Spleen (tissue), 11 donors: ENCODE data around the gene CNOT3. TPM values are rescaled to one million over a fixed set of nuclear protein-coding genes. Genes with fewer than 3 reads are reported as not detected.

Experiments
- DNase-seq: peaks from one replicate; pipeline ENCODE4 v3.0.0-alpha.2; 2020
- H3K27ac ChIP-seq, 8 donors: fragments of 200-600 bp; sonication (generic) in 7 of 8; 1 replicate in 4 of 8; 2 replicates in 4 of 8; pipeline versions ENCODE4 v1.5.0 to v1.8.0; 2016 to 2021; ENCODE audit warnings: inconsistent platforms in 4 of 8, mild to moderate bottlenecking in 4 of 8, moderate library complexity in 1 of 8
- H3K27me3 ChIP-seq, 7 donors: fragments of 200-600 bp; sonication (generic) in 6 of 7; replicated peaks in 1 of 7; 1 replicate in 4 of 7; 2 replicates in 3 of 7; pipeline versions ENCODE4 v1.5.0 to v1.8.0; 2016 to 2021; ENCODE audit warnings: inconsistent platforms in 3 of 7, mild to moderate bottlenecking in 1 of 7
- H3K36me3 ChIP-seq, 6 donors: fragments of 200-600 bp; sonication (generic) in 5 of 6; 1 replicate in 4 of 6; 2 replicates in 2 of 6; pipeline versions ENCODE4 v1.5.0 to v1.8.0; 2016 to 2021; ENCODE audit warnings: inconsistent platforms in 2 of 6
- H3K4me1 ChIP-seq, 6 donors: fragments of 200-600 bp; sonication (generic) in 5 of 6; 1 replicate in 3 of 6; 2 replicates in 3 of 6; pipeline versions ENCODE4 v1.5.0 to v1.8.0; 2016 to 2021; ENCODE audit warnings: inconsistent platforms in 3 of 6
- H3K4me3 ChIP-seq, 8 donors: fragments of 200-600 bp; sonication (generic) in 7 of 8; 1 replicate in 4 of 8; 2 replicates in 4 of 8; pipeline versions ENCODE4 v1.5.0 to v1.8.0; 2016 to 2021; ENCODE audit warnings: inconsistent platforms in 4 of 8, mild to moderate bottlenecking in 4 of 8, moderate library complexity in 2 of 8
- H3K9me3 ChIP-seq, 8 donors: fragments of 200-600 bp; sonication (generic) in 7 of 8; 1 replicate in 4 of 8; 2 replicates in 4 of 8; pipeline versions ENCODE4 v1.5.0 to v1.8.0; 2016 to 2021; ENCODE audit warnings: inconsistent platforms in 4 of 8
- POLR2A ChIP-seq, 3 donors: fragments of 450-650 bp; IDR thresholded peaks; one replicate each; pipeline ENCODE4 v1.5.1; 2017; ENCODE audit warnings: antibody characterized with exemption in 3 of 3, mild to moderate bottlenecking in 1 of 3
- POLR2AphosphoS5 ChIP-seq, 3 donors: sonication (generic); formaldehyde crosslinking; IDR thresholded peaks; one replicate each; pipeline ENCODE4 v1.5.1; 2017; ENCODE audit warnings: antibody characterized with exemption in 3 of 3
- WGBS, 5 donors: extraction: QIAGEN DNeasy Blood & Tissue Kit in 3 of 5; methylation state at CpG; one replicate each; pipeline versions ENCODE4 v1.1.5 to v1.1.7; 2013 to 2018; 5-methylcytosine and 5-hydroxymethylcytosine counted together
- intact Hi-C: fragments of 100-400 bp; cut with DNase I; formaldehyde crosslinking; loops from one replicate; pipeline ENCODE4 v1.15.0; 2023; ENCODE audit warnings: low total_unique reads
- polyA plus RNA-seq, 3 donors: library from polyadenylated mRNA; stranded (reverse); fragments of 200-250 nt; gene quantifications; one replicate each; pipeline ENCODE4 v1.2.1, GENCODE V29; 2013
- total RNA-seq, 7 donors: library from RNA; depleted of rRNA in 3 of 7; stranded (reverse); fragments of >200 nt in 3 of 7; fragmentation: NEBNext Ultra II Directional in 4 of 7; extraction: Animal tissue kit (Norgen Biotek cat#: 25700) in 4 of 7; gene quantifications; one replicate each; pipeline versions ENCODE4 v1.1.0 to v1.2.1, GENCODE V29; 2016 to 2021
- TF ChIP-seq, protein P1 (sequence below), 11 experiments: fragments of 200-600 bp in 7 of 11; fragments of 450-650 bp in 4 of 11; sonication (generic) in 4 of 11; IDR thresholded peaks in 8 of 11; conservative IDR thresholded peaks in 3 of 11; 1 replicate in 7 of 11; 2 replicates in 4 of 11; pipeline versions ENCODE4 v1.4.0 to v1.8.0; 2016 to 2021; ENCODE audit warnings: antibody characterized with exemption in 11 of 11, inconsistent platforms in 4 of 11, mild to moderate bottlenecking in 1 of 11
- donor health status: healthy with polysubstance abuse.
- donor health status: DM: no; HTN: no; CAD: no; lungs with moderate emphysema.
- donor health status: DM: no; HTN: no; CAD: no.
- donor health status: Bipolar disorder and iron deficiency.
- donor health status: healthy.
- donor health status: DM: no; HTN: no; CAD: no.
- donor health status: DM: yes; HTN: yes; CAD: no.

CNOT3 gene
- total and polyA plus RNA-seq, 10 donors = 17.7 to 56.1 (median 42.8) TPM

DNA sequence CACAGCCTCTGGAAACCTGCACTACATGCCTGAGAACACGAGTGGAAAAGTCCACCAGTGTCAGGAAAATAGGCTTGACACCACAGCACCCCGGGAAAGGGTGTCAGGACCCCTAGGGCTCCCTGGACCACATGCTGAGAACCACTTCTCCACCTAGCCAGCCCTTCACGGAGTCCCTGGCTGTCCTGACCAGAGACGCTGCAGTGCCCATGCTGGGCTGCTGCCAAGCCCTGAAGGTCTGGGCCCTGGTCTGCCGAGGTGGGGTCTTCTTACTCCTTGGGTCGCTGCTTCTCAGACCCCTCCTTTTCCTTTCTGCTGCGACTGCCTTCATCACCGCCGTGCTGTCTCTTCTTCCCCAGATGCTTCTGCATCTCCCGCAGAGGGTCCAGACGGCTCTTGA, 18.9 kb downstream of the CNOT3 start:
- Histone ChIP-seq H3K9me3 (no peaks in the 10 kb centered on the region), H3K4me3 (no peak overlapping the region), H3K27ac (no peak overlapping the region), H3K36me3 (peaks cover 2 to 70% (median 67%) of the 10 kb centered on the region in 6 donors), H3K4me1 (peaks cover 17 to 80% (median 55%) of the 10 kb centered on the region in 6 donors), H3K27me3 (no peaks in the 10 kb centered on the region)
- WGBS, 5 donors = 86 to 93% (median 90%) methylated on average over 10 to 11 of the region's 11 CpGs
- TF ChIP-seq, protein P1, sequence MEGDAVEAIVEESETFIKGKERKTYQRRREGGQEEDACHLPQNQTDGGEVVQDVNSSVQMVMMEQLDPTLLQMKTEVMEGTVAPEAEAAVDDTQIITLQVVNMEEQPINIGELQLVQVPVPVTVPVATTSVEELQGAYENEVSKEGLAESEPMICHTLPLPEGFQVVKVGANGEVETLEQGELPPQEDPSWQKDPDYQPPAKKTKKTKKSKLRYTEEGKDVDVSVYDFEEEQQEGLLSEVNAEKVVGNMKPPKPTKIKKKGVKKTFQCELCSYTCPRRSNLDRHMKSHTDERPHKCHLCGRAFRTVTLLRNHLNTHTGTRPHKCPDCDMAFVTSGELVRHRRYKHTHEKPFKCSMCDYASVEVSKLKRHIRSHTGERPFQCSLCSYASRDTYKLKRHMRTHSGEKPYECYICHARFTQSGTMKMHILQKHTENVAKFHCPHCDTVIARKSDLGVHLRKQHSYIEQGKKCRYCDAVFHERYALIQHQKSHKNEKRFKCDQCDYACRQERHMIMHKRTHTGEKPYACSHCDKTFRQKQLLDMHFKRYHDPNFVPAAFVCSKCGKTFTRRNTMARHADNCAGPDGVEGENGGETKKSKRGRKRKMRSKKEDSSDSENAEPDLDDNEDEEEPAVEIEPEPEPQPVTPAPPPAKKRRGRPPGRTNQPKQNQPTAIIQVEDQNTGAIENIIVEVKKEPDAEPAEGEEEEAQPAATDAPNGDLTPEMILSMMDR (IDR thresholded peaks at IDR 0.05 in 8 of 11, conservative IDR thresholded peaks at IDR 0.05 in 3 of 11) = no peak
- TF ChIP-seq POLR2AphosphoS5 (IDR thresholded peaks at IDR 0.05) (peak in 2 of 3 donors; percentile 47 to 66), POLR2A (IDR thresholded peaks at IDR 0.05) (no peak)
- DNase-seq = no peak
- intact Hi-C loops = no loop called here

DNA sequence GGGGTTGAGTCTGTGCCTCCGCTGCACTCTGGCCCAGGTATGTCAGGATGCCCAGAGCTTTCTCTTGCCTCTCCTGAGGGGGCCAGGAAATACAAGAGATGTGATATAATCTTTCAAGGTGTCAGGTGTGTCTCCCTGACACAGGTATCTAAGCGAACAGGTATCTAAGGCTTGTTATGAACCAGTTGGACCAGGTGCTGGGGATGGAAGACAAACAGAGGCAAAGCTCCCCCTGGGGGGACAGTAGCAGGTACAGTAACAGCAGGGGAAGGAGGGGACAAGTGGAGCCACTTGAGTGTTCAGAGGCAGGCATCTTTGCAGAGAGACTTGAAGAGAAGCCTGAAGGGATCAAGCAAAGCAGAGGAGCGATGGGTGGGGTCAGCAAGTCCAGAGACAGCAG, 19.4 kb downstream of the CNOT3 start:
- WGBS, 5 donors = 90 to 100% (median 94%) methylated on average over 3 of the region's 3 CpGs
- no peaks in the 10 kb centered on the region for H3K9me3 ChIP-seq
- no peak for DNase-seq
- no peak overlapping the region for H3K27ac ChIP-seq
- H3K4me3 ChIP-seq = no peak overlapping the region
- H3K36me3 ChIP-seq = peaks cover 2 to 65% (median 63%) of the 10 kb centered on the region in 6 donors
- intact Hi-C loops = no loop called here
- TF ChIP-seq, protein P1 (IDR thresholded peaks at IDR 0.05 in 8 of 11, conservative IDR thresholded peaks at IDR 0.05 in 3 of 11) = no peak
- TF ChIP-seq POLR2AphosphoS5 (IDR thresholded peaks at IDR 0.05) (no peak), POLR2A (IDR thresholded peaks at IDR 0.05) (no peak)
- peaks cover 17 to 85% (median 60%) of the 10 kb centered on the region in 6 donors for H3K4me1 ChIP-seq
- no peaks in the 10 kb centered on the region for H3K27me3 ChIP-seq

GRCh38 chr19:54158812-54159351, 21.3 kb downstream of the CNOT3 start:
- Histone ChIP-seq H3K4me3 (peak overlapping the region; percentile 58 to 91 (median 72)), H3K4me1 (peaks cover 24 to 93% (median 75%) of the 10 kb centered on the region in 6 donors), H3K36me3 (peaks cover 0 to 46% (median 43%) of the 10 kb centered on the region in 6 donors), H3K27ac (peak overlapping the region; percentile 95 to 100 (median 98)), H3K9me3 (no peaks in the 10 kb centered on the region), H3K27me3 (peaks cover 0 to 5% (median 0%) of the 10 kb centered on the region in 7 donors)
- intact Hi-C loops = no loop called here
- DNase-seq = no peak
- WGBS, 5 donors = 8 to 13% (median 10%) methylated on average over 18 to 19 of the region's 19 CpGs
- no peak for TF ChIP-seq POLR2A (IDR thresholded peaks at IDR 0.05)
- TF ChIP-seq POLR2AphosphoS5 (IDR thresholded peaks at IDR 0.05) = no peak
- TF ChIP-seq, protein P1 (IDR thresholded peaks at IDR 0.05 in 8 of 11, conservative IDR thresholded peaks at IDR 0.05 in 3 of 11) = no peak

- Histone ChIP-seq H3K27ac (peak within 1 kb of the TSS; percentile 95 to 100 (median 98)), H3K27me3 (peaks cover 0 to 12% (median 3%) of the 10 kb centered on the region in 7 donors), H3K36me3 (peaks cover 0 to 39% (median 37%) of the 10 kb centered on the region in 6 donors), H3K4me1 (peaks cover 24 to 93% (median 76%) of the 10 kb centered on the region in 6 donors), H3K9me3 (no peaks in the 10 kb centered on the region), H3K4me3 (peak within 1 kb of the TSS; percentile 58 to 91 (median 72))
- TF ChIP-seq POLR2AphosphoS5 (IDR thresholded peaks at IDR 0.05) (peak; percentile 95 to 98 (median 97)), POLR2A (IDR thresholded peaks at IDR 0.05) (peak in 1 of 3 donors; percentile 37)
- TF ChIP-seq, protein P1 (IDR thresholded peaks at IDR 0.05 in 8 of 11, conservative IDR thresholded peaks at IDR 0.05 in 3 of 11) = peak in 9 of 11 experiments; percentile 22 to 55 (median 41)
- intact Hi-C loops = no loop called here
- DNase-seq = peak; percentile 97
- WGBS, 5 donors = 0 to 1% (median 0%) methylated on average over 52 to 72 of the region's 72 CpGs
Observed at GRCh38 chr19:54159352-54160181, 22.0 kb downstream of the CNOT3 start, which contains the start of gene LENG1. TSS of gene LENG1 (minus strand) at chr19:54159721. CDS start at chr19:54159695, 26 bp downstream.
